Adrenal gland (tissue), 5 donors: ENCODE measurements around the gene FYN.

ENCODE experiments used
- POLR2A ChIP-seq, 2 donors: fragments of 450-650 bp; IDR thresholded peaks; one replicate each; pipeline ENCODE4 v1.6.1; 2017; ENCODE audit warnings: antibody characterized with exemption in 2 of 2, mild to moderate bottlenecking in 2 of 2, moderate library complexity in 1 of 2
- TF ChIP-seq, protein P1 (sequence below), 6 experiments: fragments of 450-650 bp in 4 of 6; fragments of 200-600 bp in 2 of 6; sonication (generic) in 1 of 6; IDR thresholded peaks; 1 replicate in 5 of 6; 2 replicates in 1 of 6; pipeline versions ENCODE4 v1.5.1 to v1.8.0; 2016 to 2021; ENCODE audit warnings: antibody characterized with exemption in 6 of 6, mild to moderate bottlenecking in 2 of 6, moderate library complexity in 1 of 6
- donor health status: DM: no; HTN: no; CAD: no.

DNA sequence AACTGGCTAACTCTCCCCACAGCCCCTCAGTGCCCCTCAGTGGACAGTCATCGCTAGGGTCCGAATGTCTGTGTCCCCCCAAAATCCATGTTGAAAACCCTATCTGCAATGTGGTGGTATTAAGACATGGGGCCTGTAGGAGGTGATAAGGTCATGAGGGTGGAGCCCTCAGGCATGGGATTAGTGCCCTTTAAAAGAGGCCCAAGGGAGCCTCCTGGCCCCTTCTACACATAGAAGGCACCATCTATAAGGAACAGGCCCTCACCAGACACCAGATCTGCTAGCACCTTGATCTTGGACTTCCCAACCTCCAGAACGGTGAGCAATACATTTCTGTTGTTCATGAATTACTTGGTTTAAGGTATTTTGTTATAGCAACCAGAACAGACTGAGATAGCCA, 260.9 kb downstream of the FYN start:
- TF ChIP-seq POLR2A (IDR thresholded peaks at IDR 0.05): no peak
- TF ChIP-seq, protein P1, sequence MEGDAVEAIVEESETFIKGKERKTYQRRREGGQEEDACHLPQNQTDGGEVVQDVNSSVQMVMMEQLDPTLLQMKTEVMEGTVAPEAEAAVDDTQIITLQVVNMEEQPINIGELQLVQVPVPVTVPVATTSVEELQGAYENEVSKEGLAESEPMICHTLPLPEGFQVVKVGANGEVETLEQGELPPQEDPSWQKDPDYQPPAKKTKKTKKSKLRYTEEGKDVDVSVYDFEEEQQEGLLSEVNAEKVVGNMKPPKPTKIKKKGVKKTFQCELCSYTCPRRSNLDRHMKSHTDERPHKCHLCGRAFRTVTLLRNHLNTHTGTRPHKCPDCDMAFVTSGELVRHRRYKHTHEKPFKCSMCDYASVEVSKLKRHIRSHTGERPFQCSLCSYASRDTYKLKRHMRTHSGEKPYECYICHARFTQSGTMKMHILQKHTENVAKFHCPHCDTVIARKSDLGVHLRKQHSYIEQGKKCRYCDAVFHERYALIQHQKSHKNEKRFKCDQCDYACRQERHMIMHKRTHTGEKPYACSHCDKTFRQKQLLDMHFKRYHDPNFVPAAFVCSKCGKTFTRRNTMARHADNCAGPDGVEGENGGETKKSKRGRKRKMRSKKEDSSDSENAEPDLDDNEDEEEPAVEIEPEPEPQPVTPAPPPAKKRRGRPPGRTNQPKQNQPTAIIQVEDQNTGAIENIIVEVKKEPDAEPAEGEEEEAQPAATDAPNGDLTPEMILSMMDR (IDR thresholded peaks at IDR 0.05): no peak
